K562 (cell line): Measurements from ENCODE around the gene RNF19B.

Source experiments
- CTCF ChIP-seq, 3 experiments: IDR thresholded peaks in 2 of 3; conservative IDR thresholded peaks in 1 of 3; 2 replicates each; pipeline ENCODE4 v1.5.1; 2011 to 2012; ENCODE audit warnings: low read length in 3 of 3, mild to moderate bottlenecking in 3 of 3, control low read depth in 2 of 3, improper control_type of control experiment in 1 of 3, inconsistent platforms in 1 of 3, low read depth in 1 of 3, mixed read lengths in 1 of 3, moderate library complexity in 1 of 3; ENCODE audit not compliant: insufficient read depth in 2 of 3
- RBFOX2 ChIP-seq: fragments of 200-400 bp; formaldehyde crosslinking; IDR thresholded peaks from 2 replicates; pipeline ENCODE4 v1.6.1; 2017; ENCODE audit warnings: low read depth, mild to moderate bottlenecking, low read length, moderate library complexity
- TF ChIP-seq, protein P1 (sequence below): sonication (generic); formaldehyde crosslinking; IDR thresholded peaks from 2 replicates; pipeline ENCODE4 v1.8.0; 2022; ENCODE audit warnings: mild to moderate bottlenecking, missing genetic modification reagents

- TF ChIP-seq, protein P1, sequence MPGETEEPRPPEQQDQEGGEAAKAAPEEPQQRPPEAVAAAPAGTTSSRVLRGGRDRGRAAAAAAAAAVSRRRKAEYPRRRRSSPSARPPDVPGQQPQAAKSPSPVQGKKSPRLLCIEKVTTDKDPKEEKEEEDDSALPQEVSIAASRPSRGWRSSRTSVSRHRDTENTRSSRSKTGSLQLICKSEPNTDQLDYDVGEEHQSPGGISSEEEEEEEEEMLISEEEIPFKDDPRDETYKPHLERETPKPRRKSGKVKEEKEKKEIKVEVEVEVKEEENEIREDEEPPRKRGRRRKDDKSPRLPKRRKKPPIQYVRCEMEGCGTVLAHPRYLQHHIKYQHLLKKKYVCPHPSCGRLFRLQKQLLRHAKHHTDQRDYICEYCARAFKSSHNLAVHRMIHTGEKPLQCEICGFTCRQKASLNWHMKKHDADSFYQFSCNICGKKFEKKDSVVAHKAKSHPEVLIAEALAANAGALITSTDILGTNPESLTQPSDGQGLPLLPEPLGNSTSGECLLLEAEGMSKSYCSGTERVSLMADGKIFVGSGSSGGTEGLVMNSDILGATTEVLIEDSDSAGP (CRISPR knock-in tag) = no peak
- TF ChIP-seq CTCF (IDR thresholded peaks at IDR 0.05 in 2 of 3, conservative IDR thresholded peaks at IDR 0.05 in 1 of 3; ENCODE audit: insufficient read depth in 2 of 3, low read depth in 1 of 3, low read length in 3 of 3) (no peak), RBFOX2 (no peak)
These were observed 75.8 kb downstream of the RNF19B start for GRCh38 chr1:32888677-32889420.
